Peyer's patch (tissue), 4 donors: ENCODE results near the gene IL10RB. TPM values are rescaled to one million over a fixed set of nuclear protein-coding genes. Genes with fewer than 3 reads are reported as not detected.

Source experiments
- DNase-seq, 3 donors: peaks; one replicate each; pipeline ENCODE4 v3.0.0-alpha.2; 2017 to 2019
- H3K27ac ChIP-seq, 4 donors: fragments of 200-600 bp; sonication (generic); one replicate each; pipeline ENCODE4 v1.5.1; 2016 to 2019
- H3K27me3 ChIP-seq, 2 donors: fragments of 200-600 bp; sonication (generic); one replicate each; pipeline ENCODE4 v1.5.1; 2019
- H3K36me3 ChIP-seq, 3 donors: fragments of 200-600 bp; sonication (generic); one replicate each; pipeline ENCODE4 v1.5.1; 2016 to 2019
- H3K4me1 ChIP-seq, 4 donors: fragments of 200-600 bp; sonication (generic); one replicate each; pipeline ENCODE4 v1.5.1; 2016 to 2019
- H3K4me3 ChIP-seq, 4 donors: fragments of 200-600 bp; sonication (generic); 1 replicate in 3 of 4; 2 replicates in 1 of 4; pipeline ENCODE4 v1.5.1; 2016 to 2019; ENCODE audit warnings: mild to moderate bottlenecking in 1 of 4
- H3K9me3 ChIP-seq, 4 donors: fragments of 200-600 bp; sonication (generic); one replicate each; pipeline ENCODE4 v1.5.1; 2016 to 2019; ENCODE audit warnings: mild to moderate bottlenecking in 1 of 4
- POLR2A ChIP-seq, 2 donors: fragments of 450-650 bp; IDR thresholded peaks; one replicate each; pipeline ENCODE4 v1.5.1; 2017; ENCODE audit warnings: antibody characterized with exemption in 2 of 2, mild to moderate bottlenecking in 2 of 2, moderate library complexity in 2 of 2
- total RNA-seq, 4 donors: library from RNA; depleted of rRNA; stranded (reverse); fragments of >200 nt; gene quantifications; one replicate each; pipeline ENCODE4 v1.1.0, GENCODE V29; 2016
- TF ChIP-seq, protein P1 (sequence below), 6 experiments: fragments of 450-650 bp in 4 of 6; fragments of 200-600 bp in 2 of 6; sonication (generic) in 1 of 6; IDR thresholded peaks; one replicate each; pipeline ENCODE4 v1.5.1; 2017 to 2019; ENCODE audit warnings: antibody characterized with exemption in 6 of 6, mild to moderate bottlenecking in 3 of 6, moderate library complexity in 1 of 6

Gene IL10RB
- total RNA-seq, 4 donors from 2014 or later: 6.6 to 95.6 (median 74.0) TPM

DNA sequence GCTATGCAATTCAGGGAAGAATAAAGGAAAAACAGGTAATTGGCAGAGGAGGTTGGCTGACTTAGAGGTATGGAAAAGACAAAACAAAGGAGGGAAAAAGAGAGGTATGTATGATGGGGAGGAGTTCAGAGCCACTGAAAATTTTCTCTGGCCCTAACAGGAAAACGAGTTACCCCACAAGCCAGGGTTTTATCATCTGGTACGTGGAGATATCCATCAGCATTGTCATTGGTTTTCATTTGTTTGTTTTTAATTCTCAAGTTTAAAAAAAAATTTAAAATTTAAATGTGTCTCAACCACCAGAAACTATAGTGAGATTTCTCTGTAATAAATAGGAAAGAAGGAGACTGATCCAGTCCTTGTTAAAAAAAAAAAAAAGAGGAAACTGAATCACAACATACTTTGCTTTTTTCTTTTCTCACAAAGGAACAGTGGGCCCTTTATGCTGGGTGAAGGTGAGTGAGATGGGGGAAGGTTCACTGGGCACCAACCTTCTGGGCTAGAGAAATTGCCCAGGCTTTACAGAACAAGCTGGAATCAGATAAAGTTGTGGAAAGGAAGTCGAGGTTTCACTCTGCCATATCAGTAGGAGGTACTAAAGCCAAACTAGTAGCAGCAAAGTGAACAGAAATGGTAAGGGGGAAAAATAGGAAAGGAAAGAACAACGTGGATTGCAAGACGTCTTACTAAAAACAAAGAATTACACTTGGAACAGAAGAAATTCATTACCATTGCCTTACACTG is 33.7 kb upstream of the IL10RB start:
- Histone ChIP-seq H3K27me3 (no peaks in the 10 kb centered on the region), H3K4me1 (peaks cover 0 to 19% (median 9%) of the 10 kb centered on the region in 4 donors), H3K36me3 (no peaks in the 10 kb centered on the region), H3K27ac (peak overlapping the region in 1 of 4 donors; percentile 100), H3K4me3 (peak overlapping the region in 1 of 4 donors; percentile 8), H3K9me3 (no peaks in the 10 kb centered on the region)
- DNase-seq: no peak
- no peak for TF ChIP-seq POLR2A (IDR thresholded peaks at IDR 0.05)
- TF ChIP-seq, protein P1, sequence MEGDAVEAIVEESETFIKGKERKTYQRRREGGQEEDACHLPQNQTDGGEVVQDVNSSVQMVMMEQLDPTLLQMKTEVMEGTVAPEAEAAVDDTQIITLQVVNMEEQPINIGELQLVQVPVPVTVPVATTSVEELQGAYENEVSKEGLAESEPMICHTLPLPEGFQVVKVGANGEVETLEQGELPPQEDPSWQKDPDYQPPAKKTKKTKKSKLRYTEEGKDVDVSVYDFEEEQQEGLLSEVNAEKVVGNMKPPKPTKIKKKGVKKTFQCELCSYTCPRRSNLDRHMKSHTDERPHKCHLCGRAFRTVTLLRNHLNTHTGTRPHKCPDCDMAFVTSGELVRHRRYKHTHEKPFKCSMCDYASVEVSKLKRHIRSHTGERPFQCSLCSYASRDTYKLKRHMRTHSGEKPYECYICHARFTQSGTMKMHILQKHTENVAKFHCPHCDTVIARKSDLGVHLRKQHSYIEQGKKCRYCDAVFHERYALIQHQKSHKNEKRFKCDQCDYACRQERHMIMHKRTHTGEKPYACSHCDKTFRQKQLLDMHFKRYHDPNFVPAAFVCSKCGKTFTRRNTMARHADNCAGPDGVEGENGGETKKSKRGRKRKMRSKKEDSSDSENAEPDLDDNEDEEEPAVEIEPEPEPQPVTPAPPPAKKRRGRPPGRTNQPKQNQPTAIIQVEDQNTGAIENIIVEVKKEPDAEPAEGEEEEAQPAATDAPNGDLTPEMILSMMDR (IDR thresholded peaks at IDR 0.05): no peak

GRCh38 chr21:33234635-33235520 is 31.3 kb upstream of the IL10RB start:
- H3K27me3 ChIP-seq: no peaks in the 10 kb centered on the region
- H3K4me1 ChIP-seq: peaks cover 0 to 18% (median 9%) of the 10 kb centered on the region in 4 donors
- H3K36me3 ChIP-seq: no peaks in the 10 kb centered on the region
- H3K27ac ChIP-seq: no peak overlapping the region
- TF ChIP-seq, protein P1 (IDR thresholded peaks at IDR 0.05): no peak
- TF ChIP-seq POLR2A (IDR thresholded peaks at IDR 0.05): no peak
- H3K9me3 ChIP-seq: no peaks in the 10 kb centered on the region
- no peak overlapping the region for H3K4me3 ChIP-seq
- DNase-seq: no peak

- no peak for TF ChIP-seq POLR2A (IDR thresholded peaks at IDR 0.05)
- TF ChIP-seq, protein P1 (IDR thresholded peaks at IDR 0.05): no peak
- Histone ChIP-seq H3K4me3 (no peak overlapping the region), H3K27ac (peak overlapping the region in 1 of 4 donors; percentile 67), H3K27me3 (no peaks in the 10 kb centered on the region), H3K36me3 (no peaks in the 10 kb centered on the region), H3K9me3 (no peaks in the 10 kb centered on the region), H3K4me1 (peaks cover 0 to 18% (median 9%) of the 10 kb centered on the region in 4 donors)
- DNase-seq: no peak
Measured at GRCh38 chr21:33236013-33236686, 30.0 kb upstream of the IL10RB start.

GRCh38 chr21:33236766-33237165 is 29.4 kb upstream of the IL10RB start:
- DNase-seq: no peak
- H3K27me3 ChIP-seq: no peaks in the 10 kb centered on the region
- H3K4me3 ChIP-seq: no peak overlapping the region
- peaks cover 0 to 14% (median 9%) of the 10 kb centered on the region in 4 donors for H3K4me1 ChIP-seq
- H3K9me3 ChIP-seq: no peaks in the 10 kb centered on the region
- TF ChIP-seq, protein P1 (IDR thresholded peaks at IDR 0.05): no peak
- TF ChIP-seq POLR2A (IDR thresholded peaks at IDR 0.05): no peak
- no peaks in the 10 kb centered on the region for H3K36me3 ChIP-seq
- H3K27ac ChIP-seq: peak overlapping the region in 1 of 4 donors; percentile 67

GRCh38 chr21:33237486-33237885 is 28.7 kb upstream of the IL10RB start:
- Histone ChIP-seq H3K27ac (peak overlapping the region in 3 of 4 donors; percentile 10 to 67 (median 25)), H3K4me3 (no peak overlapping the region), H3K4me1 (peaks cover 0 to 10% (median 7%) of the 10 kb centered on the region in 4 donors), H3K27me3 (no peaks in the 10 kb centered on the region), H3K9me3 (no peaks in the 10 kb centered on the region), H3K36me3 (no peaks in the 10 kb centered on the region)
- DNase-seq: no peak
- TF ChIP-seq POLR2A (IDR thresholded peaks at IDR 0.05): no peak
- TF ChIP-seq, protein P1 (IDR thresholded peaks at IDR 0.05): no peak
